ENCODE data around the gene CH25H.

DNA sequence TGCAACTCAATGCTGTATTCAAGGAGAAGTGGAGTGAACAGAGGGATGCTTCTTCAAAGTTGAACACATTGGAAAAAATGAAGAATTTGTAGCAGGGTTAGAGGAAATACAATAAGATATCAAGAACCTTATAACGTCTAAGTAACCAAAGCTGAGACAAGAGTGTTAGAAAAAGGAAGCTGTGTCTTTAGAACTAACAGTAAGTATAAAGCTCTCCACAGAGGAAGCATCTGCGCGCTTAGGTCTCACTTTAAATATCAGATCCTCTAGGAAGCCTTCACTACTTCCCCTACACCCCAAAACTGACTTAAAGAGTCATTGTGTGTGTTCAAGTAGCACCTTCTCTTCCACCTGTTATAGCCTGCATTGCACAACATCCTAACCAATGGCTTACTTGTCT lies 43.0 kb downstream of the CH25H start:
- TF ChIP-seq CTCF (IDR thresholded peaks at IDR 0.05): no peak
- no peak for TF ChIP-seq POLR2A (IDR thresholded peaks at IDR 0.05)
- no peak for TF ChIP-seq POLR2AphosphoS5 (IDR thresholded peaks at IDR 0.05)
- TF ChIP-seq EP300 (IDR thresholded peaks at IDR 0.05): no peak
